Measurements from ENCODE around the gene HBZ. TPM values are rescaled to one million over a fixed set of nuclear protein-coding genes. Genes with fewer than 3 reads are reported as not detected.
"Not testable (repeated sequence)": the region's sequence is repeated elsewhere in the genome, so short reads cannot be mapped to it uniquely, and the experiment has no call there.

The HBZ gene
- total and polyA plus RNA-seq, 8 donors, result not detected

GRCh38 chr16:120756-121155, 31.7 kb upstream of the HBZ start:
- no peaks in the 10 kb centered on the region for H3K9me3 ChIP-seq
- no peak overlapping the region for H3K27ac ChIP-seq
- no peaks in the 10 kb centered on the region for H3K27me3 ChIP-seq
- intact Hi-C loops (cut with DNase I; ENCODE audit: low total_unique reads), result no loop called here
- H3K4me1 ChIP-seq, result peaks cover 0 to 4% (median 0%) of the 10 kb centered on the region in 4 donors
- TF ChIP-seq POLR2AphosphoS5 (IDR thresholded peaks at IDR 0.05), result no peak
- no peak for TF ChIP-seq CTCF (IDR thresholded peaks at IDR 0.05)
- TF ChIP-seq EP300 (IDR thresholded peaks at IDR 0.05), result no peak
- no peak for TF ChIP-seq POLR2A (IDR thresholded peaks at IDR 0.05)
- peaks cover 5 to 64% (median 40%) of the 10 kb centered on the region in 4 donors for H3K36me3 ChIP-seq
- DNase-seq, result no peak
- 80 to 93% (median 86%) methylated on average over 2 of the region's 2 CpGs for WGBS, 5 donors
- H3K4me3 ChIP-seq, result no peak overlapping the region

GRCh38 chr16:122361-122760, 30.1 kb upstream of the HBZ start:
- Histone ChIP-seq H3K4me3 (no peak overlapping the region), H3K9me3 (no peaks in the 10 kb centered on the region), H3K4me1 (peaks cover 0 to 4% (median 0%) of the 10 kb centered on the region in 4 donors), H3K36me3 (peaks cover 5 to 49% (median 26%) of the 10 kb centered on the region in 4 donors), H3K27me3 (no peaks in the 10 kb centered on the region), H3K27ac (no peak overlapping the region)
- DNase-seq, result no peak
- intact Hi-C loops (cut with DNase I; ENCODE audit: low total_unique reads), result no loop called here
- 68 to 84% (median 83%) methylated on average over 1 of the region's 1 CpG for WGBS, 5 donors
- no peak for TF ChIP-seq POLR2A (IDR thresholded peaks at IDR 0.05)
- no peak for TF ChIP-seq EP300 (IDR thresholded peaks at IDR 0.05)
- no peak for TF ChIP-seq CTCF (IDR thresholded peaks at IDR 0.05)
- no peak for TF ChIP-seq POLR2AphosphoS5 (IDR thresholded peaks at IDR 0.05)

- intact Hi-C loops (cut with DNase I; ENCODE audit: low total_unique reads); H3K27ac ChIP-seq; DNase-seq; H3K4me1 ChIP-seq; H3K9me3 ChIP-seq; H3K27me3 ChIP-seq; H3K4me3 ChIP-seq: not testable (repeated sequence)
- 83 to 90% (median 87%) methylated on average over 14 to 18 of the region's 19 CpGs for WGBS, 5 donors
- H3K36me3 ChIP-seq, result peaks cover 5 to 44% (median 25%) of the 10 kb centered on the region in 4 donors
Measured at GRCh38 chr16:123558-124350, 28.7 kb upstream of the HBZ start.

GRCh38 chr16:125011-125410, 27.4 kb upstream of the HBZ start:
- Histone ChIP-seq H3K36me3 (peaks cover 5 to 34% (median 24%) of the 10 kb centered on the region in 4 donors), H3K27me3 (no peaks in the 10 kb centered on the region), H3K4me1 (no peaks in the 10 kb centered on the region), H3K27ac (no peak overlapping the region), H3K9me3 (no peaks in the 10 kb centered on the region), H3K4me3 (no peak overlapping the region)
- intact Hi-C loops (cut with DNase I; ENCODE audit: low total_unique reads), result no loop called here
- TF ChIP-seq EP300 (IDR thresholded peaks at IDR 0.05) (no peak), CTCF (IDR thresholded peaks at IDR 0.05) (no peak), POLR2AphosphoS5 (IDR thresholded peaks at IDR 0.05) (no peak), POLR2A (IDR thresholded peaks at IDR 0.05) (no peak)
- 84 to 97% (median 90%) methylated on average over 3 of the region's 3 CpGs for WGBS, 5 donors
- no peak for DNase-seq

GRCh38 chr16:129075-129474, 23.4 kb upstream of the HBZ start:
- intact Hi-C loops (cut with DNase I; ENCODE audit: low total_unique reads), result no loop called here
- H3K4me3 ChIP-seq, result no peak overlapping the region
- TF ChIP-seq EP300 (IDR thresholded peaks at IDR 0.05) (no peak), CTCF (IDR thresholded peaks at IDR 0.05) (no peak), POLR2AphosphoS5 (IDR thresholded peaks at IDR 0.05) (no peak), POLR2A (IDR thresholded peaks at IDR 0.05) (no peak)
- no peaks in the 10 kb centered on the region for H3K9me3 ChIP-seq
- DNase-seq, result no peak
- peaks cover 0 to 13% (median 10%) of the 10 kb centered on the region in 4 donors for H3K36me3 ChIP-seq
- no peaks in the 10 kb centered on the region for H3K4me1 ChIP-seq
- H3K27ac ChIP-seq, result no peak overlapping the region
- H3K27me3 ChIP-seq, result no peaks in the 10 kb centered on the region
- WGBS, 5 donors, result 80 to 94% (median 89%) methylated on average over 2 of the region's 2 CpGs
